Neural crest cell (in vitro differentiated cells): ENCODE measurements around the gene CEBPB. TPM values are rescaled to one million over a fixed set of nuclear protein-coding genes. Genes with fewer than 3 reads are reported as not detected.
A peak's percentile ranks its signal among the peaks of the same experiment; 100 is the strongest.

Experiments used
- DNase-seq: peaks from one replicate; pipeline ENCODE4 v3.0.0; 2021; ENCODE audit warnings: low read depth, mixed read lengths, low spot score
- H3K27ac Mint-ChIP-seq: one replicate; pipeline ENCODE4 v1.8.0; 2021; ENCODE audit warnings: mild to moderate bottlenecking, mixed read lengths; ENCODE audit not compliant: unreplicated experiment
- H3K27me3 Mint-ChIP-seq: 2 replicates; pipeline ENCODE4 v1.8.0; 2021; ENCODE audit warnings: low read depth, mild to moderate bottlenecking, mixed read lengths
- H3K36me3 Mint-ChIP-seq: 2 replicates; pipeline ENCODE4 v1.8.0; 2021; ENCODE audit warnings: low read depth, mild to moderate bottlenecking, mixed read lengths
- H3K4me1 Mint-ChIP-seq: 2 replicates; pipeline ENCODE4 v1.8.0; 2021; ENCODE audit warnings: mixed read lengths
- H3K4me3 Mint-ChIP-seq: one replicate; pipeline ENCODE4 v1.8.0; 2021; ENCODE audit warnings: mild to moderate bottlenecking, mixed read lengths
- H3K9me3 Mint-ChIP-seq: 2 replicates; pipeline ENCODE4 v1.8.0; 2021; ENCODE audit warnings: mixed read lengths
- CTCF ChIP-seq: fragments of 200-600 bp; sonication (generic); conservative IDR thresholded peaks from 2 replicates; pipeline ENCODE4 v1.5.0; 2021; ENCODE audit warnings: antibody characterized with exemption, mild to moderate bottlenecking
- long read RNA-seq: library from polyadenylated mRNA; unstranded; transcript quantifications from one replicate; pipeline ENCODE4 v2.0.0, GENCODE V29; 2020
- total RNA-seq: library from RNA; stranded (reverse); gene quantifications from 2 replicates; pipeline ENCODE4 v1.2.1, GENCODE V29; 2021

The CEBPB gene
- total RNA-seq = 7.6 and 7.8 TPM in 2 replicates
- long read RNA-seq = 0 reads

- Mint-ChIP-seq H3K36me3 (no peaks in the 10 kb centered on the region), H3K9me3 (no peaks in the 10 kb centered on the region), H3K27me3 (peaks cover 34% of the 10 kb centered on the region), H3K27ac (no peak within 1 kb of the TSS), H3K4me3 (peak within 1 kb of the TSS; percentile 88), H3K4me1 (peaks cover 18% of the 10 kb centered on the region)
- TF ChIP-seq CTCF = peak; percentile 87
- peak; percentile 94 for DNase-seq
Measured at GRCh38 chr20:50190251-50191064, at the start of gene CEBPB. CEBPB (plus strand) TSS chr20:50190830; CDS start chr20:50191034, 204 bp downstream.

- H3K9me3 Mint-ChIP-seq = no peaks in the 10 kb centered on the region
- H3K36me3 Mint-ChIP-seq = peaks cover 7% of the 10 kb centered on the region
Measured at GRCh38 chr20:50141018-50141675, 49.5 kb upstream of the CEBPB start.

DNA sequence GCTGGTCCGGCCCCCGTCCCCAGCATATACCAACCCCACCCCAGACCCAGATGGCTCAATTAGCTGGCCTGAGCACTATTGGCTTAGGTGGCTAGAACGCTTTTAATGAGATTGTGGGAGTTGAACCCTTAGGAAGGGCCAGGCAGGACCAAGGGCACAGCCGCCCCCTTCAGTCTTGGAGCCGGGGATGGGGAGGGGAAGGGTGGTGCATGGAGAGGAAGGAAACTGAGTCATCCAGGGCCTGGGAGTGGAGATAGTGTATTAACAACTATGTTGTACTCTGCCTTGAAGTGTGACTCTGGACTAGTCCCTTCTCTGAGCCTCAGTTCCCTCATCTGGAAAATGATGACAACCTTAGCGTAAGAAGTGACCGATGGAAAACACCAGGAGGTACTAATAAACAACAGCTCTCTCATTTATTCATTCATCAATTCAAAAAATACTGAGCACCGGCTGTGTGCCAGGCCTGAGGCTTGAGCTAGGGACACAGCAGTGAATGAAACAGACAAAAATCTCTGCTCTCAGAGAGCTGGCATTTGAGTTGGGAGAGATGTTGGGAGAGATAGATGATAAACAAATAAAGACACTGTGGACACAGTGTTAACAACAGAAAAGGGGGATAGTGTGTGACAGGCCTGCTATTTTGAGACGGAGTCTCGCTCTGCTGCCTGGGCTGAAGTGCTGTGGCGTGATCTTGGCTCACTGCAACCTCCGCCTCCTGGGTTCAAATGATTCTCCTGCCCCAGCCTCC is 48.6 kb upstream of the CEBPB start:
- Mint-ChIP-seq H3K4me3 (no peak overlapping the region), H3K4me1 (peaks cover 51% of the 10 kb centered on the region), H3K9me3 (no peaks in the 10 kb centered on the region), H3K27ac (no peak overlapping the region), H3K36me3 (peaks cover 7% of the 10 kb centered on the region), H3K27me3 (no peaks in the 10 kb centered on the region)
- TF ChIP-seq CTCF = no peak
- DNase-seq = no peak

More at GRCh38 chr20:50141018-50141675, 49.5 kb upstream of the CEBPB start:
- no peak for TF ChIP-seq CTCF
- Mint-ChIP-seq H3K27ac (no peak overlapping the region), H3K27me3 (no peaks in the 10 kb centered on the region), H3K4me1 (peaks cover 43% of the 10 kb centered on the region), H3K4me3 (no peak overlapping the region)
- no peak for DNase-seq

DNA sequence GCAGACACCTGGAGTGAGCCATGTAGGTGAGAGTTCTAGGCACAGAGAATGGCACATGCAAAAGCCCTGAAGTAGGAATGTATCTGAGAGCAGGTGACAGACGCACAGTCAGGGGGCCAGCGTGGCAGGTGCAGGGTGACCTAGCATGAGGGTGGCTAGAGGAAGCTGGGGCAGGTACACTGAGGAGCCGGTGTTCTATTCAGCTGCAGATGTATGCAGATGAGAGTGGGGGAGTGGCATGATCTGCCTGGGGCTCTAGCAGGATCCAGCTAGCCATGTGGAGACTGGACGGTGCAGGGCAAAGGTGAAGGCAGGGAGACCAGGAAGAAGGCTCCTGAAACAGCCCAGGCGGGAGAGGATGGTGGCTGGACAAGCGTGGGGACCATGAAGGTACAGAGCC is 47.8 kb upstream of the CEBPB start:
- H3K27ac Mint-ChIP-seq = no peak overlapping the region
- no peak for TF ChIP-seq CTCF
- no peaks in the 10 kb centered on the region for H3K9me3 Mint-ChIP-seq
- no peak overlapping the region for H3K4me3 Mint-ChIP-seq
- H3K4me1 Mint-ChIP-seq = peaks cover 52% of the 10 kb centered on the region
- no peak for DNase-seq
- H3K36me3 Mint-ChIP-seq = peaks cover 7% of the 10 kb centered on the region
- no peaks in the 10 kb centered on the region for H3K27me3 Mint-ChIP-seq

DNA sequence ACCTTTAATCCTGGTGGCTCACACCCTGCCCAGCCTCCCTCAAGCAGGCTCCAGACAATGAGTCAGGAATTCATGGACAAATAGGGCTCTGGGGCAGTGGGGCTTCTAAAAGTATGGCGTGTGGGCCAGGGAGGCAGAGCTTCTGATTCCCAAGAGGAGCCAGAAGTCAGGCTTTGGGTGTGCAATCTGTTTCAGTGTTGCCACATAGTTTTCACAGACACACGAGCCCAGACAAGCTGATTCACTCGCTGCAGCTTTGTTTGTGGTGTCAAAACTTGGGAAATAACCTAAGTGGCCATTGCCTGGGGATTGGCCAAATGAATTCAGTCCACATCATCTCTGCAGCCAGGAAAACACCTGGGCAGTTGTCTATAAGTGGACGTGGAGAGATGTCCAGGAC is 46.3 kb upstream of the CEBPB start:
- Mint-ChIP-seq H3K4me3 (no peak overlapping the region), H3K27me3 (no peaks in the 10 kb centered on the region), H3K9me3 (no peaks in the 10 kb centered on the region), H3K4me1 (peaks cover 44% of the 10 kb centered on the region), H3K36me3 (peaks cover 9% of the 10 kb centered on the region), H3K27ac (no peak overlapping the region)
- no peak for DNase-seq
- TF ChIP-seq CTCF = no peak
